ENCODE results near the gene HTR3D.

DNA sequence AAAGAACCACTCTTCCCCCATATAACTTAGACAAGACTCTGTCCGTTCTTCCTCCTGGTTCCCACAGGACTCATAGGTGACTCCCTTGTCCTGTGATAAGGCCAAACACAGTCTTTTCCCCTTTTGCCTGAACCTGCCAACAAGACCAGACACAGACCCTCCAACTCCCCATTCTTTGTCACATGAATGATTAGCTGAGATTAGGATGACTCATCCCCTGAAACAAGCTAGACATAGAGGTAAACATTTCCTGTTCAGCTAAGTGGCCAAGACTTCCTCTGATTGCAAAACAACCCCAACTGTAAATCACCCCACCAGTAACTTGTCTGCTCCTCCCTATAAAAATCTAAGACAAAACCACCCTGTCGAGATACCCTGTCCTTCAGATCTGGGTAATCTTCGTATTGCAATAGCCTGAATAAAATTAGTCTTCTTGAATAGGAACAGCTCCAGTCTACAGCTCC lies 53.9 kb downstream of the HTR3D start:
- no peak for TF ChIP-seq CTCF (IDR thresholded peaks at IDR 0.05; ENCODE audit: low read length)
- no peak for TF ChIP-seq EZH2 (IDR thresholded peaks at IDR 0.05; ENCODE audit: borderline replicate concordance, low read length)

Measured in OCI-LY1 (cell line).